Dermis blood vessel endothelial cell (primary cell): ENCODE measurements around the gene LEMD3. TPM values are rescaled to one million over a fixed set of nuclear protein-coding genes. Genes with fewer than 3 reads are reported as not detected.

Experiments
- DNase-seq: peaks from one replicate; pipeline ENCODE4 v3.0.0; 2010
- total RNA-seq: library from RNA; depleted of rRNA; stranded (reverse); fragments of >200 nt; gene quantifications from 2 replicates; pipeline ENCODE4 v1.2.3, GENCODE V29; 2014

The LEMD3 gene
- total RNA-seq, 1 donor from 2014 or later: 30.1 TPM

- DNase-seq: peak; percentile 74
These were observed 962 bp downstream of the LEMD3 start for GRCh38 chr12:65170209-65170881.

GRCh38 chr12:65171073-65171472, 1.7 kb downstream of the LEMD3 start:
- peak; percentile 36 for DNase-seq

GRCh38 chr12:65171870-65172269, 2.5 kb downstream of the LEMD3 start:
- peak; percentile 13 for DNase-seq

- no peak for DNase-seq
These were observed 6.0 kb downstream of the LEMD3 start for GRCh38 chr12:65175385-65175784.

GRCh38 chr12:65182012-65182739, 12.8 kb downstream of the LEMD3 start:
- DNase-seq: no peak

- DNase-seq: no peak
These were observed 14.9 kb downstream of the LEMD3 start for GRCh38 chr12:65184176-65184857.

GRCh38 chr12:65184858-65185229, 15.5 kb downstream of the LEMD3 start:
- no peak for DNase-seq

- DNase-seq: no peak
These were observed 18.3 kb downstream of the LEMD3 start for GRCh38 chr12:65187665-65188064.

GRCh38 chr12:65188179-65188701, 18.9 kb downstream of the LEMD3 start:
- no peak for DNase-seq

GRCh38 chr12:65189028-65189718, 19.8 kb downstream of the LEMD3 start:
- DNase-seq: no peak

GRCh38 chr12:65192963-65193516, 23.7 kb downstream of the LEMD3 start:
- no peak for DNase-seq

GRCh38 chr12:65194949-65195348, 25.6 kb downstream of the LEMD3 start:
- DNase-seq: no peak

GRCh38 chr12:65195387-65196055, 26.1 kb downstream of the LEMD3 start:
- no peak for DNase-seq

- no peak for DNase-seq
These were observed 27.6 kb downstream of the LEMD3 start for GRCh38 chr12:65196762-65197567.

- DNase-seq: no peak
These were observed 30.2 kb downstream of the LEMD3 start for GRCh38 chr12:65199604-65200003.

- DNase-seq: peak; percentile 43
These were observed 30.8 kb downstream of the LEMD3 start for GRCh38 chr12:65200007-65200665.

GRCh38 chr12:65203376-65203775, 34.0 kb downstream of the LEMD3 start:
- DNase-seq: no peak

- DNase-seq: peak; percentile 18
These were observed 35.6 kb downstream of the LEMD3 start for GRCh38 chr12:65204886-65205525.

GRCh38 chr12:65205886-65206285, 36.5 kb downstream of the LEMD3 start:
- no peak for DNase-seq

- no peak for DNase-seq
These were observed 38.7 kb downstream of the LEMD3 start for GRCh38 chr12:65208125-65208524.
